GM12878 (cell line): ENCODE data around the gene NSL1.

Source experiments
- CTCF ChIP-seq, 3 experiments: IDR thresholded peaks in 2 of 3; conservative IDR thresholded peaks in 1 of 3; 2 replicates each; pipeline ENCODE4 v1.5.1; 2011; ENCODE audit warnings: low read depth in 3 of 3, low read length in 3 of 3, mild to moderate bottlenecking in 3 of 3, control low read depth in 2 of 3, moderate library complexity in 2 of 3, inconsistent platforms in 1 of 3, mixed read lengths in 1 of 3; ENCODE audit not compliant: control insufficient read depth in 2 of 3, insufficient read depth in 1 of 3; ENCODE audit errors: extremely low read depth in 1 of 3
- JUND ChIP-seq: IDR thresholded peaks from 2 replicates; pipeline ENCODE4 v1.6.1; 2012; ENCODE audit warnings: low read depth, mild to moderate bottlenecking, low read length, improper control_type of control experiment, moderate library complexity
- NFIC ChIP-seq: IDR thresholded peaks from 2 replicates; pipeline ENCODE4 v1.6.1; 2012; ENCODE audit warnings: low read depth, mild to moderate bottlenecking, inconsistent platforms, low read length, moderate library complexity
- PAX8 ChIP-seq: fragments of 450-650 bp; IDR thresholded peaks from 2 replicates; pipeline ENCODE4 v1.6.1; 2017; ENCODE audit warnings: mild to moderate bottlenecking, moderate library complexity
- POLR2AphosphoS5 ChIP-seq: IDR thresholded peaks from 2 replicates; pipeline ENCODE4 v1.6.1; 2011; ENCODE audit warnings: mild to moderate bottlenecking, low read length, inconsistent platforms
- SIN3A ChIP-seq: IDR thresholded peaks from 2 replicates; pipeline ENCODE4 v1.6.1; 2012; ENCODE audit warnings: low read depth, low read length, improper control_type of control experiment
- ZBED1 ChIP-seq: IDR thresholded peaks from 2 replicates; pipeline ENCODE4 v1.6.1; 2016; ENCODE audit warnings: borderline replicate concordance
- ZNF274 ChIP-seq: IDR thresholded peaks from one replicate; pipeline ENCODE4 v1.8.0; 2011; ENCODE audit not compliant: insufficient read length, insufficient read depth

GRCh38 chr1:212677136-212677535, 114.4 kb downstream of the NSL1 start:
- TF ChIP-seq POLR2AphosphoS5, result no peak
- no peak for TF ChIP-seq CTCF (IDR thresholded peaks at IDR 0.05 in 2 of 3, conservative IDR thresholded peaks at IDR 0.05 in 1 of 3; ENCODE audit: control insufficient read depth in 2 of 3, extremely low read depth in 1 of 3, insufficient read depth in 1 of 3, low read depth in 3 of 3, low read length in 3 of 3)
- no peak for TF ChIP-seq NFIC
- no peak for TF ChIP-seq PAX8
- no peak for TF ChIP-seq SIN3A
- TF ChIP-seq JUND, result no peak
- TF ChIP-seq ZBED1, result no peak
- no peak for TF ChIP-seq ZNF274
